DOHH2 (cell line): ENCODE data around the gene SLC6A19.

ENCODE experiments used
- H3F3A ChIP-seq: fragments of 200-600 bp; sonication (generic), shearing (Covaris generic); 2 replicates; pipeline ENCODE4 v1.6.0; 2016; ENCODE audit warnings: antibody characterized with exemption, mild to moderate bottlenecking; ENCODE audit not compliant: control insufficient read depth, insufficient read depth
- H3K27ac ChIP-seq: fragments of 200-600 bp; sonication (generic); 2 replicates; pipeline ENCODE4 v1.5.1; 2014; ENCODE audit warnings: low read depth, mild to moderate bottlenecking, low read length, moderate library complexity
- H3K27me3 ChIP-seq: fragments of 200-600 bp; sonication (generic); 2 replicates; pipeline ENCODE4 v1.6.1; 2014; ENCODE audit warnings: mild to moderate bottlenecking, low read length, mixed read lengths; ENCODE audit not compliant: control insufficient read depth
- H3K36me3 ChIP-seq: fragments of 200-600 bp; sonication (generic); 2 replicates; pipeline ENCODE4 v1.6.1; 2014; ENCODE audit warnings: mild to moderate bottlenecking, low read length, moderate library complexity, mixed read lengths; ENCODE audit not compliant: control insufficient read depth
- H3K4me1 ChIP-seq: fragments of 200-600 bp; sonication (generic); 2 replicates; pipeline ENCODE4 v1.6.1; 2014; ENCODE audit warnings: mild to moderate bottlenecking, low read length, mixed read lengths; ENCODE audit not compliant: control insufficient read depth
- H3K4me2 ChIP-seq: fragments of 200-600 bp; sonication (generic); 2 replicates; pipeline ENCODE4 v1.6.0; 2014; ENCODE audit warnings: mild to moderate bottlenecking, low read length, moderate library complexity
- H3K4me3 ChIP-seq: fragments of 200-600 bp; sonication (generic); 2 replicates; pipeline ENCODE4 v1.5.1; 2014; ENCODE audit warnings: mild to moderate bottlenecking, low read length, mixed read lengths
- H3K79me2 ChIP-seq: fragments of 200-600 bp; sonication (generic); 2 replicates; pipeline ENCODE4 v1.6.1; 2014; ENCODE audit warnings: mild to moderate bottlenecking, low read length, mixed read lengths; ENCODE audit not compliant: control insufficient read depth
- H3K9me2 ChIP-seq: fragments of 200-600 bp; sonication (generic); replicated peaks from 2 replicates; pipeline ENCODE4 v1.6.1; 2014; ENCODE audit warnings: mild to moderate bottlenecking, low read length, mixed read lengths; ENCODE audit not compliant: control insufficient read depth
- H3K9me3 ChIP-seq: fragments of 200-600 bp; sonication (generic); 2 replicates; pipeline ENCODE4 v1.6.1; 2014; ENCODE audit warnings: antibody characterized with exemption, low read length, mixed read lengths; ENCODE audit not compliant: control insufficient read depth, insufficient read depth
- H4K20me1 ChIP-seq: fragments of 200-600 bp; sonication (generic); 2 replicates; pipeline ENCODE4 v1.6.0; 2014; ENCODE audit warnings: low read depth, mild to moderate bottlenecking, antibody characterized with exemption, low read length, moderate library complexity; ENCODE audit not compliant: control insufficient read depth, insufficient read depth
- EZH2phosphoT487 ChIP-seq: fragments of 200-600 bp; sonication (generic); IDR thresholded peaks from 2 replicates; pipeline ENCODE4 v1.6.1; 2017; ENCODE audit warnings: borderline replicate concordance, mild to moderate bottlenecking, antibody characterized with exemption, low read length, moderate library complexity, mixed read lengths
- TF ChIP-seq, protein P1 (sequence below): fragments of 200-600 bp; sonication (generic); IDR thresholded peaks from one replicate; pipeline ENCODE4 v1.5.1; 2014; ENCODE audit warnings: antibody characterized with exemption, mild to moderate bottlenecking, low read depth, low read length; ENCODE audit not compliant: poor library complexity, severe bottlenecking

The SLC6A19 gene

DNA sequence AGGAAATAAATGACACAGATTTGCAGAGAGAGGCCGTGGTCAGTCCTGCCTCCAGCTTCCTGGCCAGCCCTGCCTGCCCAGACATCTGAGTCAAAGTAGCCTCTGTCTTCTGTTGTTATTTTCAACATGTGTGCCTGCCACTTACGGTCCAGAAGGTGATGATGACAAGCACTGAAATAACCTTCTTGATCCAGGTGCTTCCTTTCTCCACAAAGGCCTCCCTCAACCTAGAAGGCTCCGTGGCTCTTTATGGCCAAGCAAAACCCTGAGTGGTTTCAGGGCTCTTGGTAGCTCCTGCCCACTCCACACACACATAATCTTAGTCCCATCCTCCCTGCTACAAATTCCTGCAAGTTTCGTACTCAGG lies 34.1 kb upstream of the SLC6A19 start:
- no peaks in the 10 kb centered on the region for H3K36me3 ChIP-seq
- H3K79me2 ChIP-seq: no peaks in the 10 kb centered on the region
- no peaks in the 10 kb centered on the region for H3K27me3 ChIP-seq
- no peaks in the 10 kb centered on the region for H3K9me3 ChIP-seq
- peaks cover 12% of the 10 kb centered on the region for H3K4me1 ChIP-seq
- H3K4me3 ChIP-seq: no peak overlapping the region
- H3K9me2 ChIP-seq: no peaks in the 10 kb centered on the region
- TF ChIP-seq, protein P1, sequence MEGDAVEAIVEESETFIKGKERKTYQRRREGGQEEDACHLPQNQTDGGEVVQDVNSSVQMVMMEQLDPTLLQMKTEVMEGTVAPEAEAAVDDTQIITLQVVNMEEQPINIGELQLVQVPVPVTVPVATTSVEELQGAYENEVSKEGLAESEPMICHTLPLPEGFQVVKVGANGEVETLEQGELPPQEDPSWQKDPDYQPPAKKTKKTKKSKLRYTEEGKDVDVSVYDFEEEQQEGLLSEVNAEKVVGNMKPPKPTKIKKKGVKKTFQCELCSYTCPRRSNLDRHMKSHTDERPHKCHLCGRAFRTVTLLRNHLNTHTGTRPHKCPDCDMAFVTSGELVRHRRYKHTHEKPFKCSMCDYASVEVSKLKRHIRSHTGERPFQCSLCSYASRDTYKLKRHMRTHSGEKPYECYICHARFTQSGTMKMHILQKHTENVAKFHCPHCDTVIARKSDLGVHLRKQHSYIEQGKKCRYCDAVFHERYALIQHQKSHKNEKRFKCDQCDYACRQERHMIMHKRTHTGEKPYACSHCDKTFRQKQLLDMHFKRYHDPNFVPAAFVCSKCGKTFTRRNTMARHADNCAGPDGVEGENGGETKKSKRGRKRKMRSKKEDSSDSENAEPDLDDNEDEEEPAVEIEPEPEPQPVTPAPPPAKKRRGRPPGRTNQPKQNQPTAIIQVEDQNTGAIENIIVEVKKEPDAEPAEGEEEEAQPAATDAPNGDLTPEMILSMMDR: no peak
- no peak for TF ChIP-seq EZH2phosphoT487
- H3K27ac ChIP-seq: no peak overlapping the region
- H4K20me1 ChIP-seq: no peaks in the 10 kb centered on the region
- no peaks in the 10 kb centered on the region for H3F3A ChIP-seq
- no peak overlapping the region; the same call in 1 of the 2 replicates for H3K4me2 ChIP-seq

DNA sequence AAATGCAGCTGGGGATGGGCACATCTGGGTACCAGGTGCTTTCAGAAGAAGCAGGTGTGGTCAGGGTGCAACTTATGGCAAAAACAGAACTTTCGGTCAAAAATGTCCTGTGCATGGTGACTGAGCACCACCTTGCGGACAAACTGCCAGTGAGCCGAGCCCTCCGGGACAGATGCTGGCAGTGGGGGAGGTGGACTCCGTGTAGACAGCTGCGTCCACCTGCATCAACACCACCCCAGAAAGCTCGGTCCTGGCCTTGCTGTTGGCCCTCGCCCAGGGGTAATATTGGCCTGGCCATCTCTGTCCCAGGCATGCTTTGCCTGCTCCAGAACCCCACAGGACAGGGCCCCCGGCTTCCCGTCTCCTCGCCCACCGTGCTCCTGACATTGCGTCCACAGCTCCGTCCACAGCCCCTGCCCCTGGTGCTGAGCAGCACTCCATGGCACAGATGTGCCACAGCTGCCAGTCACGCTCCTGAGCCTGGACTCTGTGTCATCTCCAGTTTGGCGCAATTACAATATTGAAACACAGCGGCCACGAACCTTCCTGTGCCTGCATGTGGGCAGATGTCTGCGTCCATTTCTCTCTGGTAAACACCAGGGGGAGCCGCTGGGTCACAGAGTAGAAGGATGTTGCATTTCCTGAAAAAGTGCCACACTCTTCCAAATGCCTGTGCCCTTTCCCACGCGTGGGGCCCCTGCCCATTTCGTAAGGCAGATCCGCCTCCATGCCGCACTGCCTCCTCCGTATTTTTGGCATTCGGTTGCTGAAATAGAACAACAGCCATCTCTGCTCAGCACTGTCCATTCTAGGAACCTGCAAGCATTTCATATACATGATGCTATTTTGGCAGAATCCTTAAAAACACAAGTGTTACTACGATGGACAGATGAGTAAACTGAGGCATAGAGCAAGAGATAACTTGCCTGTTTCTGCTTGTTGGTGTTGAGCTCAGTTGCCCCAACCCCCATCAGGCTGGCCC lies 33.4 kb upstream of the SLC6A19 start:
- TF ChIP-seq EZH2phosphoT487: no peak
- TF ChIP-seq, protein P1: peak; percentile 70
- H3K4me1 ChIP-seq: peaks cover 12% of the 10 kb centered on the region
- no peaks in the 10 kb centered on the region for H3K9me3 ChIP-seq
- H3K4me3 ChIP-seq: no peak overlapping the region
- H3K79me2 ChIP-seq: no peaks in the 10 kb centered on the region
- H3K4me2 ChIP-seq: peak overlapping the region; percentile 23
- H3K27me3 ChIP-seq: no peaks in the 10 kb centered on the region
- H4K20me1 ChIP-seq: no peaks in the 10 kb centered on the region
- H3K36me3 ChIP-seq: no peaks in the 10 kb centered on the region
- no peaks in the 10 kb centered on the region for H3F3A ChIP-seq
- no peaks in the 10 kb centered on the region for H3K9me2 ChIP-seq
- H3K27ac ChIP-seq: no peak overlapping the region

DNA sequence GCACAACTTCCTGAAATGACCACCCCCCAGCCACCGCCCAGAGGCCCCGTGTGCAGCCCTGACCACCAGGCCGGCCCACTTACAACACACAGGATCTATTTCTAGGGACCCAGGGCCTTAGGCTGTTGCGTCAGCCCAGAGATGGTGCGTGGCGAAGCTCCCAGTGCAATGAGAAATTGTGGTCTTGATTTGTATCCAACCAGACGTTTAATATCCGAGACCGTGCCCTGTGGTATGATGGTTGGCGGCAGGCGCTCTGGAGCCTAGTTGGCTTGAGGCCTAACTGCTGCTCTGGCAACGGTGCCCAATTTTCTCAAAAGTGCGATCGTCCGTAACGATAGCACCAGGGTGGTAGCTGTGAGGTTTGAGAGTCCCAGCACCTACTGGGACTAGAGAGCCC lies 32.6 kb upstream of the SLC6A19 start:
- H3K4me2 ChIP-seq: no peak overlapping the region
- no peaks in the 10 kb centered on the region for H3K9me3 ChIP-seq
- H3K4me3 ChIP-seq: no peak overlapping the region
- no peaks in the 10 kb centered on the region for H3K9me2 ChIP-seq
- H3K36me3 ChIP-seq: no peaks in the 10 kb centered on the region
- H3K79me2 ChIP-seq: no peaks in the 10 kb centered on the region
- H3K4me1 ChIP-seq: peaks cover 12% of the 10 kb centered on the region
- TF ChIP-seq EZH2phosphoT487: no peak
- TF ChIP-seq, protein P1: no peak
- no peaks in the 10 kb centered on the region for H3K27me3 ChIP-seq
- no peaks in the 10 kb centered on the region for H3F3A ChIP-seq
- H4K20me1 ChIP-seq: no peaks in the 10 kb centered on the region
- no peak overlapping the region for H3K27ac ChIP-seq
